Non-pigmented ciliary epithelial cell (primary cell): Measurements from ENCODE around the gene ASIC1.

ENCODE experiments used
- DNase-seq: peaks from one replicate; pipeline ENCODE4 v3.0.0-alpha.2; 2010; ENCODE audit warnings: low read depth

Gene ASIC1

GRCh38 chr12:50041062-50041860, 16.1 kb upstream of the ASIC1 start:
- no peak for DNase-seq

- no peak for DNase-seq
Measured at GRCh38 chr12:50041962-50042361, 15.4 kb upstream of the ASIC1 start.

GRCh38 chr12:50042693-50043092, 14.7 kb upstream of the ASIC1 start:
- no peak for DNase-seq

DNA sequence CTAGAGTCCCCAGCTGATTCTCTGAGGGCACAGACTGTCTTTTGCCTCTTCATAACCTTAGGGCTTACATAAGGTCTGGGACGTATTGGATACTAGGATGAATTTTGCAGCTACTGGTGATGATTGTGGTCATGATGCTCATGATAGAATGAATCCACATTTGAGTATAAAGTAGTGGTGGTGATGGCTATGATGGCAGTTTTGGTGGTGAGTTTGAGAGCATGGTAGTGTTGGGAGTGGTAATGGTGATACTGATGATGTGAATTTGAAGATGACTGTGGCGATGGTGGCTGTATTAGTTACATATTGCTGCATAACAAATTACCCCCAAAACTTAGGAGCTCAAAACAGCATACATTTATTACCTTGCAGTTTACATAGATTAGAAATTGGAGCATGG, 14.1 kb upstream of the ASIC1 start:
- DNase-seq, result no peak

DNA sequence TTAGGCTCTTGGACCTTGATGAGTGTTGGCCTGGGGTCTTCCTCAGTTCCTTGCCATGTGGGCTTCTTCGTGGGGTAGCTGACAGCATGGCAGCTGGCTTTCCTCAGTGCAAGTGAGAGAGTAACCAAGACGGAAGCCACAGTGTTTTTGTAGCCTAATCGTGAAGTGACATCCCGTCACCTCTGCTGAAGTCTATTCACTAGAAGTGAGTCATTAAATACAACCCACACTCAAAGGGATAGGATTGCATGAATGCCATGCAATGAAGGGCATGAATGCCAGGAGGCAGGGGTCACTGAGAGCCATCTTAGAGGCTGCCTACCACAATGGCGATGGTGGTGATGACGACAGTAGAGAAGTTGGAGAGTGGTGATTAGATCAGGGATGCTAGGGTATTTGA, 13.5 kb upstream of the ASIC1 start:
- no peak for DNase-seq

GRCh38 chr12:50047693-50048250, 9.6 kb upstream of the ASIC1 start:
- no peak for DNase-seq

DNA sequence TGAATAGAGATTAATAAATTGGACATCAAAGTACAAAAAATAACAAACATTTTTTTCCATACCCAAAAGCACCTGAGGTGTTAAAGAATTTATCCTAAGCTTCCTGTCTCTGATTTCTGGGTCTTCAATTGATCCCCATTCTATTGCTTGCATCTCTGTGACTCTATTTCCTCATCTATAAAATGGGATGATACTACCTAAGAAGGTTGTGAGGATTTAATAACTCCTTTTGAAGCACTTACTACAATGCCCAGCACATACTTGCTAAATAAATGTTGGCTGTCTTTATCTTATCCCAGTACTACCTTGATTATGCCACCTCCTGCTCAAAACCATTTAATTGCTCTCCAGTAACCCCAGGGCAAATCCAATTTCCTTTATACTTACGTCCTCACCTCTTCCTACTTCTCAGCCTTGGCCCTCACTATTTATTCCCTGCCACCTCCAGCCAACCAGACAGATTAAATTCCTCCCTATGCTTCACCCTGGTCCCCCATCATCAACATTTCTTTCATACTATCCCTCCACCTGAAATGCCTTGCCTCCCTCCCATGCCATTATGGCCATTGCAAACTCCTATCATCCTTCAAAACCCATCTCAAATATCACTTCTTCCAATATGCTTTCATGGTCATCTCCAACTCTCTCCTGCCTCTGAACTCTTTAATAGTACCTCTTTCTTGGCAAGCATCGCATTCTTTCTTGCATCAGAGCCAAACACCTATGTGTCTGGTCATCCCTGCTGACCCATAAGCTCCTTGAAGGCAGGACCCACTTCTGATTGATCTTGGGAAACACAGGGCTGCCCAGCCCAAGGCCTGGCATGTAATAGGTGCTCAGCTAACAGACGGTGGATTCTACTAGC, 7.9 kb upstream of the ASIC1 start:
- DNase-seq, result no peak

GRCh38 chr12:50050119-50050385, 7.3 kb upstream of the ASIC1 start:
- no peak for DNase-seq

DNA sequence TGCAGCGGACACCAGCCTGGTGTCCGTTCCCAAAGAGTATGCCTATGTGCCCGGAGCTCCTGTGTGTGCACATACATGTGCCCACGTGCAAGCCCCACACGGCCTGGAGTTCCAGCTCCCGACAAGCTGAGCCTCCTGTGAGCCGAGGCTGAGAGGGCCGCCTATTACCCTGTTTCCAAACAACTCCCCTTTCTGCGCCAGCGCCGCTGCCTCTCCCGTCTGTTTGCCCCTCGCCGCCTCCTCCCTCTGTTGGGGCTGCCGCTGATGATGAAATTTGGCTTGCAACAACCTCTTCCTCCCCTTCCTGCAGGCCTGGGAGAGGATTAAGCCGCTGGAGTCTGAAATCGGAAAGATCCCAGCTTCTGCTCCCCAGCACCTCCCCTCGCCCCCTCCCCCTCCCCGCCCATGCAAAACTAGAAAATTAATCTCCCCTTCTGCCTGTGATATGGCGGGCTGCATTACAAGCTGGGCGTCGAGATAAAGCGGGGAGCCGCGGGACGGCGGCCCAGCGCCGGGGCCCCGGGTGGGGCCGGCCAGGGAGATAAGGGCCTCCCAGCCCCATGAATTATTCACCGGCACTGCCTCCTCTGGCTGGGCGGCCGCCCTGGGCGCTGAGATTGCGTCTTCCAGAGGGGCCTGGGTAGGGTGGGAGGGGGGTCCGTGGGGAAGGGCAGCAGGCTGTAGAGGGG, 6.8 kb upstream of the ASIC1 start:
- DNase-seq, result no peak

DNA sequence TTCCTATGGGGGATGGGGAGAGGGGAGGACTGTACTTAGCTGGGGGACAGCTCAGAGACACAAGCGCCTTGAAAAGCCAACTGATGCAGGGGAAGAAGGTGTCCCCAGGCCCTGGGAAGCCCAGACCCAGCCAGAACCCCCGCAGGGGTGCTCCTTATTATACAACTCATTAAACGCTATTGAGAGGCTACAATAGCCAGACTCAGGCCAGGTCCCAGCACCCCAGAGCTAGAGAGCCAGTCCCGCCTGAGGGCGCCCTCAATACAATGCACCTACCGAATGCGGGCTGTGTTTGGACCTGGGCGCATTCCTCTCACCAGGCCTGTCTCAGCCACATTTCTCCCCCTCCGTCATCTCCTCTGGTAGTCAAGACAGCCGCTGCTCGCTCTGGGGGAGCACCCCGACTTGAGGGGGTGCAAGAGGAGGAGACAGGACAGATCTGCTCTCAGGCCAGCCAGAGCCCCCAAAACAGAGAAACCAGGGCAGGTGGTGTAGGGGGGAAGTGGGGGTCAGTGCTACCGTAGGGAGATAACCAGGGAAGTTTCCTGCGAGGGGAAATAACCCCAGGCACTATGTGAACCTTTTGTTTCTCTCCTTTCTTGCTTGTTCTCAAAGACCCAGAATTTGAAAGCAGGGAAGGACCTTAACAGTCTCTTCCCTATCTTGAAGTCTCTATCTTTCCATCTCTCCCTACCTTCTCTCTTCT, 6.1 kb upstream of the ASIC1 start:
- no peak for DNase-seq

DNA sequence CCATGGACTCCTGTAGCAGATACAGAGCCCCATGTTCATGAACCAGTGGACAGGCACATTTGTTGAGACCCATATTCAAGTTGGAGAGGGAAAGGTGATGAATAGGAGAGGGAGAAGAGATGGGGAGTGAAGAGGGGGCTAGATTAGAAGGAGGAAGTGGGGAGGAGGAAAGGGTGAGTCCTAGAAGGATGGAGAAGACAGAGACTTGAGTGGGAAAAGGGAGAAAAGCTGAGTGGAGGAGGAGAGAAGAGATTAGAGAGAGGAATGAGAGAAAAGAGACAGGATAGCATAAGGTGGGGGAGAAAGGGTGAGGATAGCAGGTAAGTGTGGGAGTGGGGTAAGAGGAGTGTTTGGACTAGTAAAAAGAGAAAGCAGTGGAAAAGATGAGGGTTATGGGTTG, 4.9 kb upstream of the ASIC1 start:
- DNase-seq, result no peak

DNA sequence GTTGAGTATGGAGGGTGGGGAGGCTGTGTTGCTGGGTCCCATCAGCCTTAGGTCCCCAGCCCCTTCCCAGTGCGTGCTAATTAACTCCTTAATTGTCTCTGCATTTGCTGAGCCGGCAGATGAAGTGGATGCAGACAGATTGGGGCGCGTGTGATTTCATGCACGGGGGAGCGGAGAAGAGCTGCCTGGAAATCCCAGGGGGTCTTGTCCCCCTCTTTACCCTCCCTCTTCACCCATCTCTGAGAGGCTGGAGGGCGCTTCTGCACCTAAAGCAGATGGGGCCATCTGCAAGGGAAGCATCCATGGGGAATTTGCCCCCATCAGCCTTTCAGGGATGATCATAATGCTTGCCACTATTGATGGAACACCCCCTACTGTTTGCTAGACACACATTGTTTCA, 4.4 kb upstream of the ASIC1 start:
- DNase-seq, result no peak

DNA sequence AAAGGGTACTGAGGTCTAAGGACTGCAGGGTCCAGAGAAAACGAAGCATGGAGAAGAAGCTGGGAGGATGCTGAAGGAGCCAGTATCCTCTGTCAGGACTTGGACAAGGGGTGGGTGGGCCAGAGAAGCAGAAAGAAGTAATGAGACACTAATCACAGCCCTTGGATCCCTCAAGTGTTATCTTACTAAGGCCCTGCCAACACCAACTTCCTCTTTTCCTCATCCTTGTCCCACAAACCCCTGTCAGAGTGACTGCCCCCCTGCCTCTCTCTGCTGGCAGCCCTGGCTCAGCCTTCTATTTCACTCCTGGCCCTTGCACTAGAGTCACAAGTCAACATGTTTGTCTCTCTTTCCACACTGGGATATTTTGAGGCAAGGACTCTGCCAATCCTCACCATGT, 3.8 kb upstream of the ASIC1 start:
- no peak for DNase-seq

- no peak for DNase-seq
Measured at GRCh38 chr12:50055831-50056638, 1.4 kb upstream of the ASIC1 start.

GRCh38 chr12:50056639-50056976, 788 bp upstream of the ASIC1 start:
- no peak for DNase-seq

DNA sequence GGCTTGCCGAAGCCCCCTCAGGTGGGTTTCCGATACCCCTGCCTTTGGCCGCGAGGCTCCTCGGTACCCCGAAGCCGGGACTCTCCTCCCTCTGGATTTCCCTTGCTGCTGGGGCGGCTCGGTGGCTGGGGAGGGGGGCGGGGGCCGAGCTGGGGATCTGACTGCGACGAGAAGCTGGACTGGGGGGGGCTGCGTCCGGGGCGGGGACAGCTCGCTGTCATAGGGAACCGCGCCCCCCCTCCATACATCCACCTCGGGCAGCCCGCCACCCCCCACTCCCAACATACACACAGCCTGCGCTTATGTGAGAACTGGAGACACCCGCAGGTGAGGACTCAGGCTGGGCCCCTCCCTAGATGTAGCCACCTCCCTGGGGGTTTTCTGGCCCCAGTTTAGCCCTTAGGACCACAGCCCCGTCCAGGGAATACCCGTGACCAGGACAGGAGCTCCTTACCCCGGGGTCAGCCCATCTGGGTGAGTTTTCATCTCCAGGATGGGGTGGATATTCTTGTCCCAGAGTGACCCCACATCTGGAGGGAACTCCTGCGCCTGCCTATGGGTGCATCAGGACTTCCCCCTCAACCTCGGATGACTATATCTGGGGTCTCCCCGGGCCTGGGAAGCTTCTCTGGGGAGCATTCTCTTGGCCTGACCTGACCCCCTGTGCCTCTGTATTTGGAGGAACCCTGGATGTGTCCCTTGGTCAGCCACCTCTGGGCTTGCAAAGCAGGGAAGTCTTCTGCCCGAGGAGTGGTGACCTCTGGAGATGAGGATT, 687 bp downstream of the ASIC1 start:
- DNase-seq, result no peak

- no peak for DNase-seq
Measured at GRCh38 chr12:50058743-50059312, 1.4 kb downstream of the ASIC1 start.

DNA sequence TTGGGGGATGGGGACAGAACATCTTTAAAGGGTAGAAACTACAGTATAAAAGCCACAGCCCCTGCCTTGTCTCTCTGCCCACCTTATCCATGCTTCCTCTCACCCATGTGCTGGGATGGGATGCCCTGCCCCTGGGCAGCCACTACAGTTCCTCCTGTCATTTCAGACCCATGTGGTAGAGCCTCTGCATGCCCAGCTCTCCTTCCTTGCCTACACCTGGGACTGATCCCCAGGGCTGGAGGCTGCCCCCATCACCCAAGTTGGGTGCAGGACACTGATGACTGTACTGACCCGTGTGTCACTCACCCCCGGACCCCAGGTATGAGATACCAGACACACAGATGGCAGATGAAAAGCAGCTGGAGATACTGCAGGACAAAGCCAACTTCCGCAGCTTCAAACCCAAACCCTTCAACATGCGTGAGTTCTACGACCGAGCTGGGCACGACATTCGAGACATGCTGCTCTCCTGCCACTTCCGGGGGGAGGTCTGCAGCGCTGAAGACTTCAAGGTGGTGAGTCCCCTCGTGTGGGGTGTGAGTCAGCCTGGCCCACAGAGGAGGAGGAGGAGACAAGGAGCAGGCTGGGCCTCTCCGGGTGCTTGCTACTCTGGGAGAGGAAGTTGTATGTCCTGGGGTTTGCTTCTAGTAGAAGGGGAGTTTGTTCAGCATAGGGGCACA, 2.2 kb downstream of the ASIC1 start:
- no peak for DNase-seq

DNA sequence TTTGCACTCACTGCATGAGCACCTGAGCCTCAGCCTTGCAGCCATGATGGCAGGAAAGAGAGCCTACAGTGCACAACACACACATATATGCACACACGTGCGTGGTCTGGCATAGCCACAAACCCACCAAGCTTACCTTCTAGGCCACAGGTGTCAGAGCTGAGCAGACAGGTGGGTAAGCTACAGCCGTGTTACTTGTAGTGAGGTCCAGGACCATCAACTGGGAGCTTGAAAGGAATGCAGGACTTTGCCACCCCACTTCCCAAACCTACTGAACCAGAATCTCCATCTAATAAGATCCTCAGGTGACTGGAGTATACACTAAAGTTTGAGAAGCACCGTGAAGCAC, 2.7 kb downstream of the ASIC1 start:
- DNase-seq, result no peak

DNA sequence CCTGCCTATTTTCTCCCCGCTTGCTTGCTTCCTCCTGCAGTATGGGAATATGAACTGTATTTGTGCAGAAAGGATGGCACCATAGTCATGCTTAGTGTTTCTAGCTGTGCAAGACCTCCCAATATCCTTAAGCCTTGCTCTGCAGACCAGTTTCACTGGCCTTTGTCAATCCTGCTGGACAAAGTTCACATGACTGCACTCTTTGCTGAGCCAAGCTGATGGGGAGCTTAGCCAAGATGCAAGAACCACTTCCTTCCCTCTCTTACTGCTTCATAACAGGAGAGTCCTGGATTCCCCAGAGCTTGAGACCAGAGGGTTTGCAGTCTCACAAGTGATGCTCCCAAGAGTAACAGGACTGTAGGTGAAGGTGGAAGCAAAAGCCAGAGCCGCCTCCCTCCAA, 3.8 kb downstream of the ASIC1 start:
- no peak for DNase-seq
